ENCODE results near the gene SLC4A9.
"Not testable (repeated sequence)": the region's sequence is repeated elsewhere in the genome, so short reads cannot be mapped to it uniquely, and the experiment has no call there.

The SLC4A9 gene

DNA sequence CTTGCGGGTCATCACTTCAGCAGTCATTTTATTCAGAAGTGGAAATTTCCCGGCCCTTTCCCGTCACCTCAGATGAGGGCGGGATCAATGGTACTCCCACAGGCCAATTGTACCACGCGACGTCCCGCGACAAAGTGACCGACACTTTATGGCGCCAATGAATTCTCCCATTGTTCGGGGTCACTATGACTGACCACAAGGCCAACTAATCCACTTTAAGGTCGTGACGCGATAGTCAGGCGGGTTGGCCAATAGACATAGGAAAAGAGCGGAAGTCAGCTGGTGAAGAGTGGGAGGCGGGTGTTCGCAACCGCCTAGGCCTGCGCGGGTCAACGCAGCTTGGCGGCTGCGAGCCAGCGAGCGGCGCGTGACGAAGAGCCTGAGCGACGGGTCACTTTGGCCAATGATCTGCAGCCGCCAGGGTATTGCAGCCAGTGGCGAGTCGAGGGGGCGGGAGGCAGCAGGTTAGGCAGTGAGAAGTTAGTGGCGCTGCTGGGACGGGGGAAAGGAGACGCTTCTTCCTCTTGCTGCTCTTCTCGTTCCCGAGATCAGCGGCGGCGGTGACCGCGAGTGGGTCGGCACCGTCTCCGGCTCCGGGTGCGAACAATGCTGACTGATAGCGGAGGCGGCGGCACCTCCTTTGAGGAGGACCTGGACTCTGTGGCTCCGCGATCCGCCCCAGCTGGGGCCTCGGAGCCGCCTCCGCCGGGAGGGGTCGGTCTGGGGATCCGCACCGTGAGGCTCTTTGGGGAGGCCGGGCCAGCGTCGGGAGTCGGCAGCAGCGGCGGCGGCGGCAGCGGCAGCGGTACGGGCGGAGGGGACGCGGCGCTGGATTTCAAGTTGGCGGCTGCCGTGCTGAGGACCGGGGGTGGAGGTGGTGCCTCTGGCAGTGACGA is 41.6 kb downstream of the SLC4A9 start, which contains the start of gene ANKHD1:
ANKHD1 (plus strand) TSS at position 472 of the 896 bp plus-strand sequence; CDS start at position 607, 135 bp downstream.
- DNase-seq: peak; percentile 96

DNA sequence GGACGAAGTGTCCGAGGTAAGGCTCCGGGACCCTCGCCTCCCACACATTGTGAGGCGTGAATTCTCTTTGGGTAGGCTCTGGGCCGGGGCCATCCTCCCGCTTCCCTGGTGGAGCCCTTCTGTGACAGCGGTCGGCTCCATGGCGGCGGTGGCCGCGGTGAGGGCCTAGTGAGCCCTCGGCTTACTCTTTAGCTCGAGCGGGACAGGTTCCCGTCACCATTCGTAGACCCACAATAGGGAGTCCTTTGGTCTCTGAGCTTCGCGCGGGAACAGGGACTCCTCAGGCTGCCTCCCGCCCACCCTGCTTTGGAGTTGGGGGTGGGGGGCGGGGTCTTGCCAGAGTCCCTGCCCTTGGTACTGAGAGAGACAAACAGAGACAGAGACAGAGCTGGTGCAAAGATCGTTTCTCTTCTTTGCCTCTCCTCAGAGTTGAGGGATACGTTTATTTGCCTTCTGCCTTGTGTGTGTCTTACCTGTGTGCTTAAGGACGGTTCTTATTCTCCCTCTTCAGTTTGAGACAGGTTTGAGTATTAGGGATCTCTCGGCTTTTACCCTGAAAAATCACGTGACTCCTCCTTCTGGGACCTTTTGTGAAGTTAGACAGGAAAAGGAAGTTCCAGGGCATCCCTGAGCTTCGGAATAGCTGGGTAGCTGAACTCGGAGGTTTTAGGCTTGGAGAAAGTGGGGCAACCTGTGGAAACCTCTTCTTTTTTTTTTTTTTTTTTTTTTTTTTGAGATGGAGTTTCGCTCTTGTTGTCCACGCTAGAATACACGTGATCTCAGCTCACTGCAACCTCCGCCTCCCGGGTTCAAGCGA is 42.5 kb downstream of the SLC4A9 start:
- DNase-seq: peak; percentile 39

DNA sequence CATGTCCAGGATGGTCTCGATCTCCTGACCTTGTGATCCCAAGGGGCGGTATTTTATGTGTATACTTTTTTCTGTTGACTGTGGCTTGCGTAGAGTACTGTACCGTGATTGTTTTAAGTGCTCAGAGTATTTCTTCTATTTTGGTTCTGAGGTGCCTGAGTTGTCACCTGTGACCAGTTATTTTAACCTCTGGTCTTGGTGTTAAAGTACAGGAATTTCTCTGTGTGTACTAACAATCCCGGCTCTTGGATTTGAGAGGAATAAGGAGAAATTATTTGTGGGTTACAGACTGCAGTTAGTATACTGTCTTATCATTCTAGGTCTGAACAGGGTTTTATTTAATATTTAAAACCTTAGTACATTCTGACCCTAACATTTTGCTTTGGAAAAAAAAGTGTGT is 43.6 kb downstream of the SLC4A9 start:
- DNase-seq: no peak

DNA sequence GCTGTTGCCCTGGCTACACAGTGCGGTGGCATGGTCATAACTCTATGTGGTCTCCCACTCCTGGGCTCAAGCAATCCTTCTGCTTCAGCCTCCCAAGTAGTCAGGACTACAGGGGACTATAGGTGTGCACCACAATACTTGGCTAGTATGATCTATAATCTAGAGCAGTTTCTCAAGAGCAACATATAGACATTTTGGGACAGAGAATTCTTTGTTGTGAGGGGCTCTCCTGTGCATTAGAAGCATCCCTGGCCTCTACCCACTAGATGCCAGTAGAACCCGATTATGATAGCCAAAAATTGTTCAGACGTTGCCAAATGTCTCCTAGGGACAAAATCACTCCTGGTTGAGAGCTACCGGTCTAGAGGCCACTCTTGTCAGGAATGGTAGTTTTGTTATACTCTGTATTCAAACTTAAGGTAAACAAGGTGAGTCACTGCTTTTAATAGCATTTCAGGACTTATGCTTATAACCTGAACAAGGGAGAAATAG is 48.8 kb downstream of the SLC4A9 start:
- no peak for DNase-seq

DNA sequence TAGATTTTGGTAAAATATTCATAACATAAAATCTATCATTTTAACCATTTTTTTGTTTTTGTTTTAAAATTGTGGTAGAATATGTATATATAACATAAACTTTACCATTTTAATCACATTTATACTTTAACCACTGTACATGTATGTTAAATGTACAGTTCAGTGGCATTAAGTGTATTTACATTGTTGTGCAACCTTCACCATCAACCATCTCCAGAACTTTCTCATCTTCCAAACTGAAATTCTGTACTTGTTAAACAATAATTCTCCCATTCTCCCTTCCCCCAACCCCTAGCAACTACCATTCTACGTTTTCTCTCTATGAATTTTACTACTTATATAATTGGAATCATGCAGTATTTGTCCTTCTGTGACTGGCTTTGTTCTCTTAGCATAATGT is 53.2 kb downstream of the SLC4A9 start:
- DNase-seq: no peak

DNA sequence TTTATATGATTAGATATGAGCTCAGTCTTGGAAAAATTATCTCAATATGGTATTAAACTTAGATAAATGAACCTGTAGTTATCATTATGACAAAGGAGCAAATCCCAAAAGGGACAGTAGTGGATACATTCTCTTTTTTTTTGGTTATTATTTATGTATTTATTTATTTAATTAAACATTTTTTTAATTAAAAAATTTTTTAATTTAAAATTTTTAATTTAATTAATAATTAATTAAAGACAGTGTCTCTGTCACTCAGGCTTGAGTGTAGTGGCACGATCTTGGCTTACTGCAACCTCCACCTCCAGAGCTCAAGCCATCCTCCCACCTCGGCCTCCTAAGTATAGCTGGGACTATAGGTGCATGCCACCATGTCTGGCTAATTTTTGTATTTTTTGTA is 57.2 kb downstream of the SLC4A9 start:
- no peak for DNase-seq

DNA sequence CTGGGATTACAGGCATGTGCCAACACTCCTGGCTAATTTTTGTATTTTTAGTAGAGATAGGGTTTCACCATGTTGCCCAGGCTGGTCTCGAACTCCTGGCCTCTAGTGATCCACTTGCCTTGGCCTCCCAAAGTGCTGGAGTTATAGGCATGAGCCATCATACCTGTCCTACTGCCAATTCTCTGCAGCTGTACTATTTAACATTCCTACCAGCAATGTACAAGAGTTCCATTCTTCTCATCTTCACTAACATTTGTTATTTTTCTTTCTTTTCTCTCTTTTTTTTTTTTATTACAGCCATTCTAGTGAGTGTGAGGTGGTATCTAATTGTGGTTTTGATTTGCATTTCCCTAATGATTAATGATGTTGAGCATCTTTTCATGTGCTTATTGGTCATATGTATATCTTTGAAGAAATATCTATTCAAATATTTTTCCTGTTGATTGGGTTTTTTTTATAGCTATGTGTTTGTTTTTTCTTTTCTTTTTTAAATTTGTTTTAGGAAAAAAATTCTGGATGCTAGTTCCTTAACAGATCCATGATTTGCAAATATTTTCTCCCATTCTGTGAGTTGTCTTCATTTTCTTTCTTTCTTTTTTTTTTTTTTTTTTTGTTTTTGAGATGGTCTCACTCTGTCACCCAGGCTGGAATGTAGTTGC is 59.0 kb downstream of the SLC4A9 start:
- DNase-seq: no peak

DNA sequence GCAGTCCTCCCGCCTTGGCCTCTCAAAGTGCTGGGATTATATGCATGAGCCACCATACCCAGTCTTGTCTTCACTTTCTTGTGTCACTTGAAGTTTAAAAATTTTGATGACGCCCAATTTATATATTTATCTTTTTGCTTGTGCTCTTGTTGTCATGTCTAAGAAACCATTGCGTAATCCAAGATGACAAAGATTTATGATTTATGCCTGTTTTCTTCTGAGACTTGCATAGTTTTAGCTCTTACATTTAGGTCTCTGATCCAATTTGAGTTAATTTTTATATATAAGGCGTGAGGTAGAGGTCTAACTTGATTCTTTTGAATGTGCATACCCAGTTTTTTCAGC is 60.2 kb downstream of the SLC4A9 start:
- no peak for DNase-seq

DNA sequence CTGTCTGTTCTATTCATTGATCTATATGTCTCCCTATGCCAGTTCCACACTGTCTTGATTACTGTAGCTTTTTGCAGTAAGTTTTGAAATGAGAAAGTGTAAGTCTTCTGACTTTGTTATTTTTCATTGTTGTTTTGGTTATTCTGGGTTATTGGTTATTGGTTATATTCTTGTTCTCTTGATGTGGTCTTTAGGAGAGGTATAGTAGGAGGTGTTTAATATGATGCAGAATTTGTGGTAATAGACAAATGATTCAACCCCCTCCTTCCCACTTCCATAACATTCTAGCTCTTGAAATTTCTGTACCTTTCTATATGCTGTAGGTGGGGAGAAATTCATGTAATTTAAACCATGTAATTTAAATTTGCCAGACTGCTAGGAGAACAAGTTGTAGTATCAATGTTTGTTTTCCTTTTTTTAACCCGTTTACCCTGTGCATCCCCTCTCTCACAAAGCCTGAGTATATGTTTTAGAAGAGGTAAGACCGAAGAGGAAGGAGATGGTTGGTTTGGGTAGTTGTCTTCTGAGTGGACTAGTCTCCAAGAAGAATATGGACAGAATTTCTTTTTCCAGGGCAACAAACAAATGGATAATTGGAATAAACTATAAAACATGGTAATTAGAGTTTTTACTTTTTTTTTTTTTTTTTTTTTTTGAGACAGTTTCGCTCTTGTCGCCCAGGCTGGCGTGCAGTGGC is 60.8 kb downstream of the SLC4A9 start:
- no peak for DNase-seq

DNA sequence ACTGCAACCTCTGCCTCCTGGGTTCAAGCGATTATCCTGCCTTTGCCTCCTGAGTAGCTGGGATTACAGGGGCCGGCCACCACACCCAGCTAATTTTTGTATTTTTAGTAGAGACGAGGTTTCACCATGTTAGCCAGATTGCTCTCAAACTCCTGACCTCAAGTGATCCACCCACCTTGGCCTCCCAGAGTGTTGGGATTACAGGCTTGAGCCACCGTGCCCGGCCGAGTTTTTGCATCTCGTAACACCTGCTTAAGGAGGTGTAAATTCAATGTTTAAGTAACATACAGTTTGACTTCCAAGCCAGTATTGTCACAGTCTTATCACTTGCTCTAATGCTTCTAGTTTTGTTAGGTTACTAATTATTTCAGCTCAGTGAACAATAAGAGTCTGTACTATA is 61.4 kb downstream of the SLC4A9 start:
- DNase-seq: not testable (repeated sequence)

DNA sequence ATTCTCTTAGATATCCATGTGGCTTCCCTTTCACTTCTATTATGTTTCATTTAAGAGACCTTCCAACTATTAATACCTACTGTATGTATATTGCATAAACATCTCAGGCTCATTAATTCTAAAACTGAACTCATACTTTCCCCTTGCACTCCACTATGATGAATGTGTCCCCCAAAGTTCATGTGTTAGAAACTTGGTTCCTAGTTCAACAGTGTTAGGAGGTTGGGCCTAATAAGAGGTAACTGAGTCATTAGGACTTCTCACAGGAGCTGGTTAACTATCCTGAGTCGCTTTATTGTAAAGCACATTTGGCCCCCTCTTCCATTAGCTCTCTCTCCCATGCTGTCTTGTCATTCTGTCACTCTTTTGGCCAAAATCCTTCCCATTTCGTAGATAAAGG is 63.6 kb downstream of the SLC4A9 start:
- DNase-seq: no peak

DNA sequence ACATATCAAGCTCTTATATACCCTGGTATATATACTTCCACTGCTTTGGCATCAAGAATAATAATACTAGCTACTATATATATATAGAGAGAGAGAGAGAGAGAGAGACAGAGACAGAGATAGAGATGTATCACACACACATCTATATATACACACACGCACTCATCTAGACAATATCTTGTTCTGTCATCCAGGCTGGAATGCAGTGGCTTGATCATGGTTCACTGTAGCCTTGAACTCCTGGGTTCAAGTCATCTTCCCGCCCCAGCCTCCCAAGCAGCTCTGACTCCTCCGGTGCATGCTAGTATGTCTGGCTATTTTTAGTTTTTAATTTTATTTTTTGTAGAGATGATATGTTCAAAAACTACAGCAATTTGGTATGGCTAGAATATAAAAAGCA is 64.1 kb downstream of the SLC4A9 start:
- no peak for DNase-seq

Measured in activated effector memory CD4-positive, alpha-beta T cell treated with Interleukin-2 at 50 U/mL for 16 hours (primary cell).